NCI-H774 (cell line): ENCODE results near the gene PDLIM5.

ENCODE experiments used
- DNase-seq: peaks from one replicate; lab custom pipeline; 2025; lab: John Stamatoyannopoulos, UW

PDLIM5 gene

GRCh38 chr4:94428884-94429283 lies 22.9 kb upstream of the PDLIM5 start:
- DNase-seq, result no peak

GRCh38 chr4:94430406-94430805 lies 21.3 kb upstream of the PDLIM5 start:
- no peak for DNase-seq

- DNase-seq, result no peak
Observed at GRCh38 chr4:94431388-94431787, 20.4 kb upstream of the PDLIM5 start.

GRCh38 chr4:94434505-94434904 lies 17.2 kb upstream of the PDLIM5 start:
- no peak for DNase-seq

GRCh38 chr4:94435874-94436273 lies 15.9 kb upstream of the PDLIM5 start:
- DNase-seq, result no peak

- no peak for DNase-seq
Observed at GRCh38 chr4:94436512-94436911, 15.2 kb upstream of the PDLIM5 start.

- no peak for DNase-seq
Observed at GRCh38 chr4:94439606-94440005, 12.1 kb upstream of the PDLIM5 start.

- DNase-seq, result no peak
Observed at GRCh38 chr4:94441838-94442237, 9.9 kb upstream of the PDLIM5 start.

GRCh38 chr4:94442251-94442650 lies 9.5 kb upstream of the PDLIM5 start:
- no peak for DNase-seq

- no peak for DNase-seq
Observed at GRCh38 chr4:94446386-94446785, 5.4 kb upstream of the PDLIM5 start.

GRCh38 chr4:94447754-94448411 lies 3.9 kb upstream of the PDLIM5 start:
- no peak for DNase-seq

GRCh38 chr4:94448815-94449375 lies 2.8 kb upstream of the PDLIM5 start:
- DNase-seq, result no peak

- DNase-seq, result no peak
Observed at GRCh38 chr4:94451051-94451694, 569 bp upstream of the PDLIM5 start.

- no peak for DNase-seq
Observed at GRCh38 chr4:94452476-94453371, 982 bp downstream of the PDLIM5 start.

GRCh38 chr4:94453391-94453963 lies 1.7 kb downstream of the PDLIM5 start:
- DNase-seq, result no peak

- DNase-seq, result no peak
Observed at GRCh38 chr4:94454405-94454804, 2.7 kb downstream of the PDLIM5 start.

GRCh38 chr4:94455081-94455480 lies 3.3 kb downstream of the PDLIM5 start:
- no peak for DNase-seq

GRCh38 chr4:94457692-94458106 lies 6.0 kb downstream of the PDLIM5 start:
- no peak for DNase-seq

- no peak for DNase-seq
Observed at GRCh38 chr4:94458682-94459081, 6.9 kb downstream of the PDLIM5 start.

GRCh38 chr4:94459462-94460161 lies 7.9 kb downstream of the PDLIM5 start:
- DNase-seq, result no peak

GRCh38 chr4:94461506-94461905 lies 9.8 kb downstream of the PDLIM5 start:
- no peak for DNase-seq

- DNase-seq, result no peak
Observed at GRCh38 chr4:94462572-94462971, 10.8 kb downstream of the PDLIM5 start.
